SU-DHL-6 (cell line): ENCODE measurements around the gene BRSK1.

Experiments used
- EZH2phosphoT487 ChIP-seq: fragments of 200-600 bp; sonication (generic), shearing (Covaris generic); conservative IDR thresholded peaks from 2 replicates; pipeline ENCODE4 v1.6.1; 2018; ENCODE audit warnings: mild to moderate bottlenecking, antibody characterized with exemption, low read length, moderate library complexity, mixed read lengths
- TF ChIP-seq, protein P1 (sequence below): fragments of 200-600 bp; sonication (generic); IDR thresholded peaks from one replicate; pipeline ENCODE4 v1.5.1; 2017; ENCODE audit warnings: antibody characterized with exemption, mild to moderate bottlenecking, low read length, moderate library complexity; ENCODE audit not compliant: insufficient read depth, poor library complexity, severe bottlenecking

- TF ChIP-seq, protein P1, sequence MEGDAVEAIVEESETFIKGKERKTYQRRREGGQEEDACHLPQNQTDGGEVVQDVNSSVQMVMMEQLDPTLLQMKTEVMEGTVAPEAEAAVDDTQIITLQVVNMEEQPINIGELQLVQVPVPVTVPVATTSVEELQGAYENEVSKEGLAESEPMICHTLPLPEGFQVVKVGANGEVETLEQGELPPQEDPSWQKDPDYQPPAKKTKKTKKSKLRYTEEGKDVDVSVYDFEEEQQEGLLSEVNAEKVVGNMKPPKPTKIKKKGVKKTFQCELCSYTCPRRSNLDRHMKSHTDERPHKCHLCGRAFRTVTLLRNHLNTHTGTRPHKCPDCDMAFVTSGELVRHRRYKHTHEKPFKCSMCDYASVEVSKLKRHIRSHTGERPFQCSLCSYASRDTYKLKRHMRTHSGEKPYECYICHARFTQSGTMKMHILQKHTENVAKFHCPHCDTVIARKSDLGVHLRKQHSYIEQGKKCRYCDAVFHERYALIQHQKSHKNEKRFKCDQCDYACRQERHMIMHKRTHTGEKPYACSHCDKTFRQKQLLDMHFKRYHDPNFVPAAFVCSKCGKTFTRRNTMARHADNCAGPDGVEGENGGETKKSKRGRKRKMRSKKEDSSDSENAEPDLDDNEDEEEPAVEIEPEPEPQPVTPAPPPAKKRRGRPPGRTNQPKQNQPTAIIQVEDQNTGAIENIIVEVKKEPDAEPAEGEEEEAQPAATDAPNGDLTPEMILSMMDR = no peak
- TF ChIP-seq EZH2phosphoT487 = no peak
These were observed 22.9 kb downstream of the BRSK1 start for GRCh38 chr19:55306712-55307111.
